Measurements from ENCODE around the gene CNOT4. TPM values are rescaled to one million over a fixed set of nuclear protein-coding genes. Genes with fewer than 3 reads are reported as not detected.

The CNOT4 gene
- total and polyA plus RNA-seq, 2 of the 13 experiments (the other 11 are each of a cell fraction or from before 2014, with no cell fraction given), result 7.4 to 8.4 TPM

DNA sequence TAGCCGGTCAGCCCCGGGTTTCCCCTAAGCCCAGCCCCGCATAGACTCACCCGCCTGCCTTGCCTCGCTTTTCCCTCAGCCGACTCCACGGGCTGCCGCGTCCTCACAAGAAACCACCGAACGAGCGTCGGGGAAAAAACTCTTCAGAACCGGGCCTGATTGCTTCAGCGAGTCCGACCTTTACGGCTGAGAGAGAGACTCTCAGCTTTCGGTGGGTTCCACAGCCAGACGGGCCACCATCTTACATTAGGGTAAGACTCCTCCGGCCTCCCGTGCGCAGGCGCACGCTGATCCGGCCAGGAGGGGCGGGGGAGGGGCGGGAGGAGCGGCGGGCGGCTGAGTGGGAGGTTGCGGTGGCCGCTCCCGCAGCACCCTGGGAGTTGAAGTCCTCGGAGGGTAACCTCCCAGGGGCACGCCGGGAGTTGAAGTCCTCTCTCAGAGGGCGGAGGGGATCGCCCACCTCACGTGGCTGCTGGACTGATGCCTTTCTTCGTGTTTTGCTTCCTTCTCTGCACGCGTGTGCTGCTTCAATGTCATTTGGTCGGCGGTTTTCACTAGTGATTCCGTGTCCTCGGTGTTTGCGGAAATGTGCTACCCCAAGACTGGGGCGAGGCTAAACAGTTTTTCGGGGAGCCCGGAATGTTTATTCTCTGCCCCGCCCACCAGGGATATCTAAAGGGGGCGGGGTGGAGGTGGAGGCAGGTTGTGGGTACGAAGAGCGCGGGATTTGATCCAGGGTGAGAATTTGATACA lies at the start of gene CNOT4 (continued):
- TF ChIP-seq HDAC1 (CRISPR knock-in tag; IDR thresholded peaks at IDR 0.05) (peak; percentile 64), ZNF253 (CRISPR knock-in tag; IDR thresholded peaks at IDR 0.05; ENCODE audit: borderline replicate concordance) (no peak), IRF2 (CRISPR knock-in tag; IDR thresholded peaks at IDR 0.05) (peak; percentile 67; the same call in 1 of the 2 replicates), ZNF543 (CRISPR knock-in tag; IDR thresholded peaks at IDR 0.05) (0 out of 2 replicates have a peak, but pooled peaks have one; percentile 55), MIXL1 (CRISPR knock-in tag; IDR thresholded peaks at IDR 0.05) (0 out of 2 replicates have a peak, but pooled peaks have one; percentile 31), ZNF510 (CRISPR knock-in tag; IDR thresholded peaks at IDR 0.05; ENCODE audit: low read depth) (peak; percentile 83; the same call in 1 of the 2 replicates), ZSCAN25 (CRISPR knock-in tag; IDR thresholded peaks at IDR 0.05) (no peak), GABPB1 (CRISPR knock-in tag; IDR thresholded peaks at IDR 0.05) (peak; percentile 90), ZNF3 (CRISPR knock-in tag; IDR thresholded peaks at IDR 0.05) (no peak; the same call in 1 of the 2 replicates), DR1 (CRISPR knock-in tag; IDR thresholded peaks at IDR 0.05) (no peak), SRSF1 (optimal IDR thresholded peaks at IDR 0.05; ENCODE audit: low read depth, low read length) (peak; percentile 19), SMYD3 (CRISPR knock-in tag; IDR thresholded peaks at IDR 0.05) (0 out of 2 replicates have a peak, but pooled peaks have one; percentile 3), ZNF430 (CRISPR knock-in tag; IDR thresholded peaks at IDR 0.05) (peak; percentile 39; the same call in 1 of the 2 replicates), SP5 (CRISPR knock-in tag; IDR thresholded peaks at IDR 0.05; ENCODE audit: borderline replicate concordance, low read depth) (peak; percentile 76), POLR2G (IDR thresholded peaks at IDR 0.05; ENCODE audit: low read depth, low read length) (peak; percentile 82), RARA (CRISPR knock-in tag; IDR thresholded peaks at IDR 0.05) (0 out of 2 replicates have a peak, but pooled peaks have one; percentile 4)
- TF ChIP-seq, protein P1, sequence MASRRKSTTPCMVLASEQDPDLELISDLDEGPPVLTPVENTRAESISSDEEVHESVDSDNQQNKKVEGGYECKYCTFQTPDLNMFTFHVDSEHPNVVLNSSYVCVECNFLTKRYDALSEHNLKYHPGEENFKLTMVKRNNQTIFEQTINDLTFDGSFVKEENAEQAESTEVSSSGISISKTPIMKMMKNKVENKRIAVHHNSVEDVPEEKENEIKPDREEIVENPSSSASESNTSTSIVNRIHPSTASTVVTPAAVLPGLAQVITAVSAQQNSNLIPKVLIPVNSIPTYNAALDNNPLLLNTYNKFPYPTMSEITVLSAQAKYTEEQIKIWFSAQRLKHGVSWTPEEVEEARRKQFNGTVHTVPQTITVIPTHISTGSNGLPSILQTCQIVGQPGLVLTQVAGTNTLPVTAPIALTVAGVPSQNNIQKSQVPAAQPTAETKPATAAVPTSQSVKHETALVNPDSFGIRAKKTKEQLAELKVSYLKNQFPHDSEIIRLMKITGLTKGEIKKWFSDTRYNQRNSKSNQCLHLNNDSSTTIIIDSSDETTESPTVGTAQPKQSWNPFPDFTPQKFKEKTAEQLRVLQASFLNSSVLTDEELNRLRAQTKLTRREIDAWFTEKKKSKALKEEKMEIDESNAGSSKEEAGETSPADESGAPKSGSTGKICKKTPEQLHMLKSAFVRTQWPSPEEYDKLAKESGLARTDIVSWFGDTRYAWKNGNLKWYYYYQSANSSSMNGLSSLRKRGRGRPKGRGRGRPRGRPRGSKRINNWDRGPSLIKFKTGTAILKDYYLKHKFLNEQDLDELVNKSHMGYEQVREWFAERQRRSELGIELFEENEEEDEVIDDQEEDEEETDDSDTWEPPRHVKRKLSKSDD (CRISPR knock-in tag; IDR thresholded peaks at IDR 0.05; ENCODE audit: low read depth), result no peak
- TF ChIP-seq, protein P2, sequence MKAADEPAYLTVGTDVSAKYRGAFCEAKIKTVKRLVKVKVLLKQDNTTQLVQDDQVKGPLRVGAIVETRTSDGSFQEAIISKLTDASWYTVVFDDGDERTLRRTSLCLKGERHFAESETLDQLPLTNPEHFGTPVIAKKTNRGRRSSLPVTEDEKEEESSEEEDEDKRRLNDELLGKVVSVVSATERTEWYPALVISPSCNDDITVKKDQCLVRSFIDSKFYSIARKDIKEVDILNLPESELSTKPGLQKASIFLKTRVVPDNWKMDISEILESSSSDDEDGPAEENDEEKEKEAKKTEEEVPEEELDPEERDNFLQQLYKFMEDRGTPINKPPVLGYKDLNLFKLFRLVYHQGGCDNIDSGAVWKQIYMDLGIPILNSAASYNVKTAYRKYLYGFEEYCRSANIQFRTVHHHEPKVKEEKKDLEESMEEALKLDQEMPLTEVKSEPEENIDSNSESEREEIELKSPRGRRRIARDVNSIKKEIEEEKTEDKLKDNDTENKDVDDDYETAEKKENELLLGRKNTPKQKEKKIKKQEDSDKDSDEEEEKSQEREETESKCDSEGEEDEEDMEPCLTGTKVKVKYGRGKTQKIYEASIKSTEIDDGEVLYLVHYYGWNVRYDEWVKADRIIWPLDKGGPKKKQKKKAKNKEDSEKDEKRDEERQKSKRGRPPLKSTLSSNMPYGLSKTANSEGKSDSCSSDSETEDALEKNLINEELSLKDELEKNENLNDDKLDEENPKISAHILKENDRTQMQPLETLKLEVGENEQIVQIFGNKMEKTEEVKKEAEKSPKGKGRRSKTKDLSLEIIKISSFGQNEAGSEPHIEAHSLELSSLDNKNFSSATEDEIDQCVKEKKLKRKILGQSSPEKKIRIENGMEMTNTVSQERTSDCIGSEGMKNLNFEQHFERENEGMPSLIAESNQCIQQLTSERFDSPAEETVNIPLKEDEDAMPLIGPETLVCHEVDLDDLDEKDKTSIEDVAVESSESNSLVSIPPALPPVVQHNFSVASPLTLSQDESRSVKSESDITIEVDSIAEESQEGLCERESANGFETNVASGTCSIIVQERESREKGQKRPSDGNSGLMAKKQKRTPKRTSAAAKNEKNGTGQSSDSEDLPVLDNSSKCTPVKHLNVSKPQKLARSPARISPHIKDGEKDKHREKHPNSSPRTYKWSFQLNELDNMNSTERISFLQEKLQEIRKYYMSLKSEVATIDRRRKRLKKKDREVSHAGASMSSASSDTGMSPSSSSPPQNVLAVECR (CRISPR knock-in tag; IDR thresholded peaks at IDR 0.05; ENCODE audit: borderline replicate concordance), result peak; percentile 91
- TF ChIP-seq, protein P3, sequence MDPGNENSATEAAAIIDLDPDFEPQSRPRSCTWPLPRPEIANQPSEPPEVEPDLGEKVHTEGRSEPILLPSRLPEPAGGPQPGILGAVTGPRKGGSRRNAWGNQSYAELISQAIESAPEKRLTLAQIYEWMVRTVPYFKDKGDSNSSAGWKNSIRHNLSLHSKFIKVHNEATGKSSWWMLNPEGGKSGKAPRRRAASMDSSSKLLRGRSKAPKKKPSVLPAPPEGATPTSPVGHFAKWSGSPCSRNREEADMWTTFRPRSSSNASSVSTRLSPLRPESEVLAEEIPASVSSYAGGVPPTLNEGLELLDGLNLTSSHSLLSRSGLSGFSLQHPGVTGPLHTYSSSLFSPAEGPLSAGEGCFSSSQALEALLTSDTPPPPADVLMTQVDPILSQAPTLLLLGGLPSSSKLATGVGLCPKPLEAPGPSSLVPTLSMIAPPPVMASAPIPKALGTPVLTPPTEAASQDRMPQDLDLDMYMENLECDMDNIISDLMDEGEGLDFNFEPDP (CRISPR knock-in tag; conservative IDR thresholded peaks at IDR 0.05), result 0 out of 2 replicates have a peak, but pooled peaks have one; percentile 45
- TF ChIP-seq, protein P4, sequence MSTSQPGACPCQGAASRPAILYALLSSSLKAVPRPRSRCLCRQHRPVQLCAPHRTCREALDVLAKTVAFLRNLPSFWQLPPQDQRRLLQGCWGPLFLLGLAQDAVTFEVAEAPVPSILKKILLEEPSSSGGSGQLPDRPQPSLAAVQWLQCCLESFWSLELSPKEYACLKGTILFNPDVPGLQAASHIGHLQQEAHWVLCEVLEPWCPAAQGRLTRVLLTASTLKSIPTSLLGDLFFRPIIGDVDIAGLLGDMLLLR (CRISPR knock-in tag; IDR thresholded peaks at IDR 0.05), result peak; percentile 47; the same call in 1 of the 2 replicates

All from HepG2 (cell line).